ENCODE results near the gene RPS13. TPM values are rescaled to one million over a fixed set of nuclear protein-coding genes. Genes with fewer than 3 reads are reported as not detected.

RPS13 gene
- total and polyA plus RNA-seq, 9 of the 15 experiments (the other 6 are each of a cell fraction or from before 2014, with no cell fraction given), result 1,267 to 3,714 (median 1,762) TPM

- TF ChIP-seq IRF1 (CRISPR knock-in tag; IDR thresholded peaks at IDR 0.05; ENCODE audit: borderline replicate concordance) (no peak), ZNF699 (CRISPR knock-in tag; IDR thresholded peaks at IDR 0.05; ENCODE audit: insufficient replicate concordance) (no peak), ZBTB40 (IDR thresholded peaks at IDR 0.05) (peak; percentile 95), ZBTB40 (CRISPR knock-in tag; IDR thresholded peaks at IDR 0.05) (no peak; the same call in 1 of the 2 replicates), ZSCAN32 (CRISPR knock-in tag; IDR thresholded peaks at IDR 0.05) (0 out of 2 replicates have a peak, but pooled peaks have one; percentile 35), THRA (IDR thresholded peaks at IDR 0.05) (no peak), HCFC1 (IDR thresholded peaks at IDR 0.05; ENCODE audit: low read depth, low read length) (peak; percentile 98), ZSCAN29 (IDR thresholded peaks at IDR 0.05) (peak; percentile 72), RBM15 (IDR thresholded peaks at IDR 0.05; ENCODE audit: insufficient read depth, low read length) (no peak), ZMIZ1 (IDR thresholded peaks at IDR 0.05; ENCODE audit: low read depth in 2 of 2, low read length in 2 of 2) (peak in 1 of 2 experiments; percentile 41; a peak in 1 of 4 replicates), TGIF2 (CRISPR knock-in tag; IDR thresholded peaks at IDR 0.05) (peak; percentile 12; the same call in 1 of the 2 replicates)
Observed at GRCh38 chr11:17077520-17078401, at the start of gene RPS13 (continued).
